LNCAP (cell line): ENCODE measurements around the gene SDK1.

Experiments used
- CTCF ChIP-seq: fragments of 450-650 bp; IDR thresholded peaks from 2 replicates; pipeline ENCODE4 v1.5.1; 2017; ENCODE audit warnings: mild to moderate bottlenecking

SDK1 gene

GRCh38 chr7:3771906-3772305 lies 470.9 kb downstream of the SDK1 start:
- TF ChIP-seq CTCF: no peak

- no peak for TF ChIP-seq CTCF
Measured at GRCh38 chr7:3778345-3778744, 477.3 kb downstream of the SDK1 start.

- TF ChIP-seq CTCF: no peak
Measured at GRCh38 chr7:3780016-3780415, 479.0 kb downstream of the SDK1 start.

GRCh38 chr7:3780525-3780924 lies 479.5 kb downstream of the SDK1 start:
- no peak for TF ChIP-seq CTCF

- TF ChIP-seq CTCF: no peak
Measured at GRCh38 chr7:3781607-3782006, 480.6 kb downstream of the SDK1 start.

- TF ChIP-seq CTCF: no peak
Measured at GRCh38 chr7:3787717-3788264, 486.7 kb downstream of the SDK1 start.

GRCh38 chr7:3790803-3791202 lies 489.8 kb downstream of the SDK1 start:
- no peak for TF ChIP-seq CTCF

GRCh38 chr7:3791327-3791726 lies 490.3 kb downstream of the SDK1 start:
- no peak for TF ChIP-seq CTCF
